WERI-Rb-1 (cell line): ENCODE results near the gene MMRN1.

Experiments
- DNase-seq: peaks from one replicate; pipeline ENCODE4 v3.0.0-alpha.2; 2020
- H3K27ac ChIP-seq: fragments of 250-450 bp; sonication (Bioruptor Pico); 2 replicates; pipeline ENCODE4 v1.5.1; 2020; ENCODE audit warnings: mild to moderate bottlenecking, moderate library complexity
- H3K27me3 ChIP-seq: fragments of 250-450 bp; sonication (Bioruptor Pico); 2 replicates; pipeline ENCODE4 v1.5.1; 2021; ENCODE audit warnings: mild to moderate bottlenecking, low read depth, moderate library complexity; ENCODE audit not compliant: insufficient read depth, severe bottlenecking
- H3K36me3 ChIP-seq: fragments of 250-450 bp; sonication (Bioruptor Pico); 2 replicates; pipeline ENCODE4 v1.5.1; 2020; ENCODE audit warnings: mild to moderate bottlenecking, moderate library complexity
- H3K4me3 ChIP-seq: 2 replicates; pipeline ENCODE4 v1.5.1; 2011; ENCODE audit warnings: low read depth, mild to moderate bottlenecking, control low read depth, low read length
- H3K9me3 ChIP-seq: fragments of 250-450 bp; sonication (Bioruptor Pico); 2 replicates; pipeline ENCODE4 v1.5.1; 2021; ENCODE audit warnings: mild to moderate bottlenecking, moderate library complexity; ENCODE audit not compliant: severe bottlenecking
- TF ChIP-seq, protein P1 (sequence below): IDR thresholded peaks from 2 replicates; pipeline ENCODE4 v1.5.1; 2011; ENCODE audit warnings: low read depth, mild to moderate bottlenecking, control low read depth, inconsistent platforms, low read length

The MMRN1 gene

DNA sequence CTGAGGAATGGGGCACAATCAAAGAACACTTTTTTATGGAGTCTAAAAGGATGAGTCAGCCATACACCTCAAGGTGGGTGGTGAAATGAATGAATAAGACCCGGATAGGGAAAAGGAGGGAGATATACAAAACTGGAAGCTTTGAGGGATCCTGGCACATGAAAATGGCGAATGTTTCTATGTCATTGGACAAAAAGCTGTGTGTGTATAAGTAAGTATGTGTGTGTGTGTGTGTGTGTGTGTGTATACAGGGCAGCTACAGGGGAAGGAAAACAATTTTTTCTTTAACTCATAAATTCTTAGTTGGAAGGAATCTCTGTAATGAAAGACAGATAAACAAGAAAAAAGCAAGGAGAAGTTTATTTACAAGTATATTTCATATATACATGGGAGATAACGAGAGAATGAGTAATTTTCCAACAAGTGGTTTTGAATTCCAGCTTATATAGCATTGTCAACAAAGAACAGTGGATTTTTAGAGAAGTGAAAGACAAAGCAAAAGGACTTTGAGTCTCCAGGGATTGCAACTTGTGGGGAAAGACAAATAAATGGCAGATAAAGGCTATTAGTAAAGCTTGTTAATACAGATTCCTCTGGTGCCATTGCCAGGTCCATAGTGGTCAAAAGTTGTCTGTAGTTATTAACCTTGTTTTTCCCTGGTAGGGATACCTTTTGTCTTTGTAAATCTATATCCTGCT is 99.7 kb downstream of the MMRN1 start:
- TF ChIP-seq, protein P1, sequence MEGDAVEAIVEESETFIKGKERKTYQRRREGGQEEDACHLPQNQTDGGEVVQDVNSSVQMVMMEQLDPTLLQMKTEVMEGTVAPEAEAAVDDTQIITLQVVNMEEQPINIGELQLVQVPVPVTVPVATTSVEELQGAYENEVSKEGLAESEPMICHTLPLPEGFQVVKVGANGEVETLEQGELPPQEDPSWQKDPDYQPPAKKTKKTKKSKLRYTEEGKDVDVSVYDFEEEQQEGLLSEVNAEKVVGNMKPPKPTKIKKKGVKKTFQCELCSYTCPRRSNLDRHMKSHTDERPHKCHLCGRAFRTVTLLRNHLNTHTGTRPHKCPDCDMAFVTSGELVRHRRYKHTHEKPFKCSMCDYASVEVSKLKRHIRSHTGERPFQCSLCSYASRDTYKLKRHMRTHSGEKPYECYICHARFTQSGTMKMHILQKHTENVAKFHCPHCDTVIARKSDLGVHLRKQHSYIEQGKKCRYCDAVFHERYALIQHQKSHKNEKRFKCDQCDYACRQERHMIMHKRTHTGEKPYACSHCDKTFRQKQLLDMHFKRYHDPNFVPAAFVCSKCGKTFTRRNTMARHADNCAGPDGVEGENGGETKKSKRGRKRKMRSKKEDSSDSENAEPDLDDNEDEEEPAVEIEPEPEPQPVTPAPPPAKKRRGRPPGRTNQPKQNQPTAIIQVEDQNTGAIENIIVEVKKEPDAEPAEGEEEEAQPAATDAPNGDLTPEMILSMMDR, result no peak
- Histone ChIP-seq H3K4me3 (no peak overlapping the region), H3K9me3 (no peaks in the 10 kb centered on the region), H3K36me3 (no peaks in the 10 kb centered on the region), H3K27ac (no peak overlapping the region), H3K27me3 (no peaks in the 10 kb centered on the region)
- no peak for DNase-seq

DNA sequence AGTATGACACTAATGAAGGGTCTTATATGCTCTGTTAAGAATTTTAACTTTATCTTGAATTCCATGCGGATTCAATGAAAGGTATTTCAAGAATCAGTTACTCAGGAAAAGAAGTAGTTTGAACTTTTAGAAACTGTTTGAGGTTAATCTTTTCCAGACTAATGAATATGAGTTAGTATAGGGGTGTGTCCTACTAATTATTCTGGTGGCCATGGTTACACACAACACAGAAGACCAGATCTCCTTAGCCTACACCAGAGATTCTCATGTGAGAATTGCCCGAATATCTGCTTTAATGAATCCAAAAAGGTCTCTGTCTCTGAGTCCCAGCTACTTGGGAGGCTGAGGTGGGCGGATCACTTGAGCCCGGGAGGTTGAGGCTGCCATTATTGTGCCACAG is 100.4 kb downstream of the MMRN1 start:
- TF ChIP-seq, protein P1, result no peak
- no peak overlapping the region for H3K27ac ChIP-seq
- no peak overlapping the region for H3K4me3 ChIP-seq
- DNase-seq, result no peak
- H3K9me3 ChIP-seq, result no peaks in the 10 kb centered on the region
- no peaks in the 10 kb centered on the region for H3K36me3 ChIP-seq
- H3K27me3 ChIP-seq, result no peaks in the 10 kb centered on the region

- Histone ChIP-seq H3K27ac (no peak overlapping the region), H3K27me3 (no peaks in the 10 kb centered on the region), H3K36me3 (no peaks in the 10 kb centered on the region), H3K9me3 (no peaks in the 10 kb centered on the region), H3K4me3 (no peak overlapping the region)
- no peak for DNase-seq
- TF ChIP-seq, protein P1, result no peak
Observed at GRCh38 chr4:89995814-89996213, 101.2 kb downstream of the MMRN1 start.

DNA sequence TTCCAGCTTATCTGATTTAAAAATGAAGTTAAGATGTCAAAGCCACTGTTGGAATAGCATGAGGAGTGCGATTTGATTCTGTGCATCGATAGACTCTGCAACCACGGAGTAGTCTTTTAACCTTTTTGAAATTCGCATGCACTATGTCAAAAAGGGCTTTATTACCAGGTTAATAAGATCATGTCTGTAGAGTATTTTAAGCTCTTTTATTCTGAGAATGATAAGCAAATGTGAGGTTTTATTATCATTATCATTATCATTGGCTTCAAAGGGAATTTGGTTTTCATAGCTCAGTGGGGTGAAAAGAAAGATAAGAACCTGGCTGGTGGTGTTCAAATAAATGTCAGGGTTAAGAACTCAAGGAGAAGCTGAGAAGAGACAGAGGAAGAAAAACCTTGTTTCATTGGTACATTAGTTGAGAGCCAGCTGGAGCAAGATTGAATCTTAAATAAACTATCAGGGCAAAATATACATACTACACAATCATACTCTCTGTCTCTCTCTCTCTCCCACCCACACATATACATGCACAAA is 102.6 kb downstream of the MMRN1 start:
- Histone ChIP-seq H3K4me3 (no peak overlapping the region), H3K9me3 (no peaks in the 10 kb centered on the region), H3K27me3 (no peaks in the 10 kb centered on the region), H3K36me3 (no peaks in the 10 kb centered on the region), H3K27ac (no peak overlapping the region)
- no peak for DNase-seq
- TF ChIP-seq, protein P1, result no peak

- no peak overlapping the region for H3K4me3 ChIP-seq
- H3K36me3 ChIP-seq, result no peaks in the 10 kb centered on the region
- DNase-seq, result no peak
- TF ChIP-seq, protein P1, result 0 out of 2 replicates have a peak, but pooled peaks have one; percentile 8
- H3K27me3 ChIP-seq, result no peaks in the 10 kb centered on the region
- no peaks in the 10 kb centered on the region for H3K9me3 ChIP-seq
- no peak overlapping the region for H3K27ac ChIP-seq
Observed at GRCh38 chr4:89998469-89999011, 103.9 kb downstream of the MMRN1 start.

DNA sequence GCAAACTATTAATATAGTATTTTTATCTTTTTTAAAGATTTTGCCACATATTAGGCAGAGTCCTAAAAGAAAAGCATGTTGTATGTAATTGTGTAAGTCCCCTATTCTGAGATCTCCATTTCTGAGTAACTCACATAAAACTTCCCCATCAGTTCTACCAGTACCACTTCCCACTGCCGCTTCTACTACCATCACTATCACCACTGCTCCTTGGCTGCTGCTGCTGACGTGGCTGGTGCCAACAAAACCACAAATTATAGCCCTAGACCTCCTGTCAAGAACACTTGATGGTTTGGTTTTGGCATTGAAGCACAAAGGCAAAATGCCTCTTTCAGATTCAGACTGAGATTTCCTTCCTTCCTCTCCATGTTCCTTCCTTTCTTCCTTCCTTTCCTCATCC is 106.4 kb downstream of the MMRN1 start:
- H3K27ac ChIP-seq, result no peak overlapping the region
- H3K36me3 ChIP-seq, result no peaks in the 10 kb centered on the region
- H3K9me3 ChIP-seq, result no peaks in the 10 kb centered on the region
- no peak for DNase-seq
- no peak overlapping the region for H3K4me3 ChIP-seq
- no peaks in the 10 kb centered on the region for H3K27me3 ChIP-seq
- TF ChIP-seq, protein P1, result no peak
